ENCODE measurements around the gene BIRC3. TPM values are rescaled to one million over a fixed set of nuclear protein-coding genes. Genes with fewer than 3 reads are reported as not detected.

Gene BIRC3
- total RNA-seq, 1 donor = 1.8 TPM

DNA sequence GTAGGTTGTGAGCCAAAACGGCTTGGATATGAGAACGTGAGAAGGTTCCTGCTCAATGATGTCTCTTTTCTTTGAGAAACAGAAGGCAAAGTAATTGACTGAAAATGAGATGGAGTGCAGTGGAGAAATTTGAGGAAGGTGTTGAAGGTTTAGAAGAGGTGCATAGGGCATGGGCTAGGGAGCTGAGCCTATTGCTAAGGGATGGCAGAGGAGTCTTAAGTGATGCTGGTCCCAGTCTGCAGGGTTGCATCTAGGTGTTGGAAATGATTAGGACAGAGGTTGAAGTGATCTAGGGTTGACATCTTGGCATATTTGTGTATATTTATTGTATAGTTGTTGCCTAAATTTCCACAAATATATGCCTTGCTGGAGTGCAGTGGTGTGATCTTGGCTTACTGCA, 2.3 kb downstream of the BIRC3 start:
- Histone ChIP-seq H3K4me1 (ENCODE audit: insufficient read depth, low read length) (peaks cover 29% of the 10 kb centered on the region), H2AFZ (ENCODE audit: low read length) (no peak overlapping the region), H4K20me1 (ENCODE audit: insufficient read depth, low read length) (no peaks in the 10 kb centered on the region), H3K4me3 (ENCODE audit: insufficient read depth, low read length) (no peak overlapping the region), H3K27ac (ENCODE audit: low read depth, low read length) (no peak overlapping the region), H3K27me3 (ENCODE audit: insufficient read depth, low read length) (no peaks in the 10 kb centered on the region), H3K4me2 (ENCODE audit: insufficient read depth, low read length) (no peak overlapping the region), H3K9me3 (ENCODE audit: low read depth, low read length) (no peaks in the 10 kb centered on the region), H3K36me3 (ENCODE audit: insufficient read depth, low read length) (no peaks in the 10 kb centered on the region), H3K79me2 (ENCODE audit: insufficient read depth, low read length) (no peaks in the 10 kb centered on the region)
- DNase-seq (ENCODE audit: insufficient read length, low spot score, missing footprints) = no peak
- TF ChIP-seq, protein P1, sequence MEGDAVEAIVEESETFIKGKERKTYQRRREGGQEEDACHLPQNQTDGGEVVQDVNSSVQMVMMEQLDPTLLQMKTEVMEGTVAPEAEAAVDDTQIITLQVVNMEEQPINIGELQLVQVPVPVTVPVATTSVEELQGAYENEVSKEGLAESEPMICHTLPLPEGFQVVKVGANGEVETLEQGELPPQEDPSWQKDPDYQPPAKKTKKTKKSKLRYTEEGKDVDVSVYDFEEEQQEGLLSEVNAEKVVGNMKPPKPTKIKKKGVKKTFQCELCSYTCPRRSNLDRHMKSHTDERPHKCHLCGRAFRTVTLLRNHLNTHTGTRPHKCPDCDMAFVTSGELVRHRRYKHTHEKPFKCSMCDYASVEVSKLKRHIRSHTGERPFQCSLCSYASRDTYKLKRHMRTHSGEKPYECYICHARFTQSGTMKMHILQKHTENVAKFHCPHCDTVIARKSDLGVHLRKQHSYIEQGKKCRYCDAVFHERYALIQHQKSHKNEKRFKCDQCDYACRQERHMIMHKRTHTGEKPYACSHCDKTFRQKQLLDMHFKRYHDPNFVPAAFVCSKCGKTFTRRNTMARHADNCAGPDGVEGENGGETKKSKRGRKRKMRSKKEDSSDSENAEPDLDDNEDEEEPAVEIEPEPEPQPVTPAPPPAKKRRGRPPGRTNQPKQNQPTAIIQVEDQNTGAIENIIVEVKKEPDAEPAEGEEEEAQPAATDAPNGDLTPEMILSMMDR (IDR thresholded peaks at IDR 0.05; ENCODE audit: extremely low read depth, low read depth, low read length) = no peak

DNA sequence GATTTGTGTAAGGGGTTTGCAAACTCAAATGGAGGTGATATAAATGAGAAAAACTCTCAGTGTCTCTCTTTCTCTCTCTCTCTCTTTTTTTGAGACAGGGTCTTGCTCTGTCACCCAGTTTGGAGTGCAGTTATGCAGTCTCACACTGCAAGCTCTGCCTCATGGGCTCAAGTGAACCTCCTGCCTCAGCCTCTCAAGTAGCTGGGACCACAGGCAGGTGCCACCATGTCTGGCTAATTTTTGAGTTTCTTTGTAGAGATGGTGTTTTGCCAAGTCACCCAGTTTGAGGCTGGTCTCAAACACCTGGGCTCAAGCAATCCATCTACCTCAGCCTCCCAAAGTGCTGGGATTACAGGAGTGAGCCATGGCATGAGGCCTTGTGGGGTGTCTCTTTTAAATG, 2.9 kb downstream of the BIRC3 start:
- DNase-seq (ENCODE audit: insufficient read length, low spot score, missing footprints) = no peak
- Histone ChIP-seq H4K20me1 (ENCODE audit: insufficient read depth, low read length) (no peaks in the 10 kb centered on the region), H3K4me1 (ENCODE audit: insufficient read depth, low read length) (peaks cover 29% of the 10 kb centered on the region), H3K36me3 (ENCODE audit: insufficient read depth, low read length) (no peaks in the 10 kb centered on the region), H3K27ac (ENCODE audit: low read depth, low read length) (no peak overlapping the region), H3K4me2 (ENCODE audit: insufficient read depth, low read length) (no peak overlapping the region), H3K9me3 (ENCODE audit: low read depth, low read length) (no peaks in the 10 kb centered on the region), H3K27me3 (ENCODE audit: insufficient read depth, low read length) (no peaks in the 10 kb centered on the region), H3K79me2 (ENCODE audit: insufficient read depth, low read length) (no peaks in the 10 kb centered on the region), H2AFZ (ENCODE audit: low read length) (peak overlapping the region; percentile 41), H3K4me3 (ENCODE audit: insufficient read depth, low read length) (no peak overlapping the region)
- TF ChIP-seq, protein P1 (IDR thresholded peaks at IDR 0.05; ENCODE audit: extremely low read depth, low read depth, low read length) = no peak

DNA sequence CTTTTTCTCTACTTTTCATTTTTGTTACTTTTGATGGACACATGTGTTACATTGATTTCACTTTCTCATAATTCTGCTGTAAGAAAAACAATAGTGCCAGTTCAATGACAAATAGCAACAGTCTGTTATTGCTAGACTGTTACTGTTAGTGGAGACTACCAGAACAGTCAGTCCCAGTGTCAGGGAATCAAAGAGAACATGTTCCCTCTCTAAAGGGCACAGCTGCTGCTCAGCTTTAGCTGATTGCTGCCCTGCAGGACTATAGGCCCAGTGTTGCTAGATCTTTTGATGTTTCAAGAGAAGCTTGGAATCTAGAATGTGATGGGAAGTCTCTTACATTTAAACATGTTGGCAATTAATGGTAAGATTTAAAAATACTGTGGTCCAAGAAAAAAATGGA, 3.4 kb downstream of the BIRC3 start:
- no peak overlapping the region for H3K4me2 ChIP-seq (ENCODE audit: insufficient read depth, low read length)
- no peak overlapping the region for H3K27ac ChIP-seq (ENCODE audit: low read depth, low read length)
- H3K36me3 ChIP-seq (ENCODE audit: insufficient read depth, low read length) = no peaks in the 10 kb centered on the region
- H3K27me3 ChIP-seq (ENCODE audit: insufficient read depth, low read length) = no peaks in the 10 kb centered on the region
- no peak overlapping the region for H3K4me3 ChIP-seq (ENCODE audit: insufficient read depth, low read length)
- peak overlapping the region; percentile 41 for H2AFZ ChIP-seq (ENCODE audit: low read length)
- no peaks in the 10 kb centered on the region for H4K20me1 ChIP-seq (ENCODE audit: insufficient read depth, low read length)
- H3K79me2 ChIP-seq (ENCODE audit: insufficient read depth, low read length) = no peaks in the 10 kb centered on the region
- TF ChIP-seq, protein P1 (IDR thresholded peaks at IDR 0.05; ENCODE audit: extremely low read depth, low read depth, low read length) = no peak
- no peaks in the 10 kb centered on the region for H3K9me3 ChIP-seq (ENCODE audit: low read depth, low read length)
- no peak for DNase-seq (ENCODE audit: insufficient read length, low spot score, missing footprints)
- H3K4me1 ChIP-seq (ENCODE audit: insufficient read depth, low read length) = peaks cover 29% of the 10 kb centered on the region

DNA sequence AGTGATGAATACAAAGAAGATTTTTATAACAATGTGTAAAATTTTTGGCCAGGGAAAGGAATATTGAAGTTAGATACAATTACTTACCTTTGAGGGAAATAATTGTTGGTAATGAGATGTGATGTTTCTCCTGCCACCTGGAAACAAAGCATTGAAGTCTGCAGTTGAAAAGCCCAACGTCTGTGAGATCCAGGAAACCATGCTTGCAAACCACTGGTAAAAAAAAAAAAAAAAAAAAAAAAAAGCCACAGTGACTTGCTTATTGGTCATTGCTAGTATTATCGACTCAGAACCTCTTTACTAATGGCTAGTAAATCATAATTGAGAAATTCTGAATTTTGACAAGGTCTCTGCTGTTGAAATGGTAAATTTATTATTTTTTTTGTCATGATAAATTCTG, 5.3 kb downstream of the BIRC3 start:
- Histone ChIP-seq H3K27me3 (ENCODE audit: insufficient read depth, low read length) (no peaks in the 10 kb centered on the region), H2AFZ (ENCODE audit: low read length) (peak overlapping the region; percentile 57), H3K27ac (ENCODE audit: low read depth, low read length) (peak overlapping the region; percentile 36), H3K36me3 (ENCODE audit: insufficient read depth, low read length) (no peaks in the 10 kb centered on the region), H3K4me1 (ENCODE audit: insufficient read depth, low read length) (peaks cover 27% of the 10 kb centered on the region), H3K4me2 (ENCODE audit: insufficient read depth, low read length) (peak overlapping the region; percentile 13), H3K4me3 (ENCODE audit: insufficient read depth, low read length) (no peak overlapping the region), H3K9me3 (ENCODE audit: low read depth, low read length) (no peaks in the 10 kb centered on the region), H4K20me1 (ENCODE audit: insufficient read depth, low read length) (no peaks in the 10 kb centered on the region), H3K79me2 (ENCODE audit: insufficient read depth, low read length) (no peaks in the 10 kb centered on the region)
- TF ChIP-seq, protein P1 (IDR thresholded peaks at IDR 0.05; ENCODE audit: extremely low read depth, low read depth, low read length) = no peak
- no peak for DNase-seq (ENCODE audit: insufficient read length, low spot score, missing footprints)
